GM12878 (cell line): ENCODE data around the gene RANGRF.
A peak's percentile ranks its signal among the peaks of the same experiment; 100 is the strongest.

Source experiments
- ATF3 ChIP-seq: IDR thresholded peaks from 2 replicates; pipeline ENCODE4 v1.6.1; 2011; ENCODE audit warnings: low read depth, mild to moderate bottlenecking, low read length, moderate library complexity, borderline replicate concordance; ENCODE audit errors: extremely low read depth
- BHLHE40 ChIP-seq, 2 experiments: fragments of 450-650 bp in 1 of 2; IDR thresholded peaks; 2 replicates each; pipeline ENCODE4 v1.6.1; 2011 to 2017; ENCODE audit warnings: low read depth in 2 of 2, borderline replicate concordance in 1 of 2, improper control_type of control experiment in 1 of 2, low read length in 1 of 2, mild to moderate bottlenecking in 1 of 2
- EZH2 ChIP-seq: IDR thresholded peaks from 2 replicates; pipeline ENCODE4 v1.6.1; 2012; ENCODE audit warnings: low read depth, mild to moderate bottlenecking, control low read depth, inconsistent platforms, low read length, borderline replicate concordance; ENCODE audit not compliant: control insufficient read depth
- JUNB ChIP-seq: IDR thresholded peaks from 2 replicates; pipeline ENCODE4 v1.6.1; 2016; ENCODE audit warnings: antibody characterized with exemption, mild to moderate bottlenecking
- LARP7 ChIP-seq: fragments of 450-650 bp; IDR thresholded peaks from 2 replicates; pipeline ENCODE4 v1.6.1; 2017; ENCODE audit warnings: mild to moderate bottlenecking
- MAX ChIP-seq: IDR thresholded peaks from 2 replicates; pipeline ENCODE4 v1.6.1; 2012; ENCODE audit warnings: low read depth, low read length, improper control_type of control experiment
- NFIC ChIP-seq: IDR thresholded peaks from 2 replicates; pipeline ENCODE4 v1.6.1; 2012; ENCODE audit warnings: low read depth, mild to moderate bottlenecking, inconsistent platforms, low read length, moderate library complexity
- POLR2A ChIP-seq: IDR thresholded peaks from 2 replicates; pipeline ENCODE4 v1.6.1; 2011; ENCODE audit warnings: low read depth, mild to moderate bottlenecking, low read length
- POLR2AphosphoS2 ChIP-seq: IDR thresholded peaks from 2 replicates; pipeline ENCODE4 v1.6.1; 2011; ENCODE audit warnings: low read depth, mild to moderate bottlenecking, low read length, improper control_type of control experiment, moderate library complexity
- POU2F2 ChIP-seq: IDR thresholded peaks from 3 replicates; pipeline ENCODE4 v1.6.1; 2011; ENCODE audit warnings: low read depth, mild to moderate bottlenecking, low read length, borderline replicate concordance
- SIN3A ChIP-seq: IDR thresholded peaks from 2 replicates; pipeline ENCODE4 v1.6.1; 2012; ENCODE audit warnings: low read depth, low read length, improper control_type of control experiment
- SMAD1 ChIP-seq: fragments of 450-650 bp; IDR thresholded peaks from 2 replicates; pipeline ENCODE4 v1.6.1; 2018; ENCODE audit warnings: mild to moderate bottlenecking, low read depth; ENCODE audit not compliant: partially characterized antibody
- ZNF274 ChIP-seq: IDR thresholded peaks from one replicate; pipeline ENCODE4 v1.8.0; 2011; ENCODE audit not compliant: insufficient read length, insufficient read depth
- ZNF384 ChIP-seq: IDR thresholded peaks from 2 replicates; pipeline ENCODE4 v1.6.1; 2012; ENCODE audit warnings: low read depth, mild to moderate bottlenecking, low read length, improper control_type of control experiment, borderline replicate concordance

GRCh38 chr17:8267480-8268147 is 20.9 kb upstream of the RANGRF start:
- TF ChIP-seq POU2F2 (no peak), SIN3A (no peak), ATF3 (no peak), BHLHE40 (IDR thresholded peaks at IDR 0.05; ENCODE audit: borderline replicate concordance in 1 of 2, low read depth in 2 of 2, low read length in 1 of 2) (no peak), POLR2A (0 out of 2 replicates have a peak, but pooled peaks have one; percentile 16), JUNB (no peak), ZNF274 (no peak), ZNF384 (no peak), EZH2 (no peak), NFIC (no peak), SMAD1 (no peak), MAX (no peak), POLR2AphosphoS2 (no peak), LARP7 (no peak)
